MM.1S (cell line): ENCODE measurements around the gene TM4SF5.

Experiments used
- CTCF ChIP-seq: fragments of 300-600 bp; sonication (generic); IDR thresholded peaks from 2 replicates; pipeline ENCODE4 v1.5.1; 2016; ENCODE audit warnings: antibody characterized with exemption, low read length, mixed read lengths
- EZH2 ChIP-seq: fragments of 300-600 bp; sonication (generic); optimal IDR thresholded peaks from 2 replicates; pipeline ENCODE3; 2017; ENCODE audit warnings: low read depth, mild to moderate bottlenecking, antibody characterized with exemption, low read length, mixed read lengths
- EZH2phosphoT487 ChIP-seq: fragments of 300-600 bp; sonication (generic); IDR thresholded peaks from 2 replicates; pipeline ENCODE4 v1.6.1; 2018; ENCODE audit warnings: antibody characterized with exemption, low read length

- TF ChIP-seq EZH2phosphoT487, result no peak
- no peak for TF ChIP-seq CTCF
- TF ChIP-seq EZH2, result no peak
Measured at GRCh38 chr17:4753392-4753791, 18.3 kb upstream of the TM4SF5 start.
